H9 (cell line): Measurements from ENCODE around the gene NUDT16. TPM values are rescaled to one million over a fixed set of nuclear protein-coding genes. Genes with fewer than 3 reads are reported as not detected.

Experiments
- DNase-seq: peaks from one replicate; pipeline ENCODE4 v3.0.0-alpha.2; 2017
- H2AFZ ChIP-seq: one replicate; pipeline ENCODE4 v1.6.1; 2013; ENCODE audit warnings: mild to moderate bottlenecking, low read length, control low read depth, moderate library complexity
- H2AK5ac ChIP-seq: 2 replicates; pipeline ENCODE4 v1.6.1; 2013; ENCODE audit warnings: low read length, control low read depth, mixed read lengths; ENCODE audit not compliant: insufficient read length
- H2BK120ac ChIP-seq: one replicate; pipeline ENCODE4 v1.6.1; 2013; ENCODE audit warnings: low read depth, mild to moderate bottlenecking, low read length, control low read depth, inconsistent platforms; ENCODE audit not compliant: poor library complexity, severe bottlenecking
- H2BK12ac ChIP-seq: 2 replicates; pipeline ENCODE4 v1.6.1; 2013; ENCODE audit warnings: low read length, control low read depth, mixed read lengths, low read depth; ENCODE audit not compliant: insufficient read length
- H2BK15ac ChIP-seq: 2 replicates; pipeline ENCODE4 v1.6.1; 2013; ENCODE audit warnings: low read depth, low read length, control low read depth
- H2BK20ac ChIP-seq: one replicate; pipeline ENCODE4 v1.6.1; 2013; ENCODE audit warnings: low read depth, mild to moderate bottlenecking, low read length, control low read depth, inconsistent platforms; ENCODE audit not compliant: poor library complexity, severe bottlenecking
- H2BK5ac ChIP-seq: 2 replicates; pipeline ENCODE4 v1.6.1; 2013; ENCODE audit warnings: low read length, control low read depth, mixed read lengths; ENCODE audit not compliant: insufficient read length
- H3K14ac ChIP-seq: 2 replicates; pipeline ENCODE4 v1.6.1; 2013; ENCODE audit warnings: low read length, control low read depth; ENCODE audit not compliant: insufficient read depth
- H3K18ac ChIP-seq: 2 replicates; pipeline ENCODE4 v1.6.1; 2013; ENCODE audit warnings: low read depth, mild to moderate bottlenecking, mixed read lengths, low read length, control low read depth; ENCODE audit not compliant: insufficient read length
- H3K23ac ChIP-seq: 2 replicates; pipeline ENCODE4 v1.6.1; 2013; ENCODE audit warnings: low read length, control low read depth, mixed read lengths, low read depth; ENCODE audit not compliant: insufficient read length
- H3K23me2 ChIP-seq: 2 replicates; pipeline ENCODE4 v1.6.1; 2013; ENCODE audit warnings: low read depth, mild to moderate bottlenecking, mixed read lengths, low read length, control low read depth; ENCODE audit not compliant: insufficient read length, poor library complexity, severe bottlenecking
- H3K27ac ChIP-seq: 2 replicates; pipeline ENCODE4 v1.5.1; 2013; ENCODE audit warnings: low read length, control low read depth, mixed read lengths, low read depth; ENCODE audit not compliant: insufficient read length
- H3K27me3 ChIP-seq: 2 replicates; pipeline ENCODE4 v1.6.1; 2013; ENCODE audit warnings: low read length, control low read depth, inconsistent platforms; ENCODE audit not compliant: insufficient read depth
- H3K4ac ChIP-seq: 2 replicates; pipeline ENCODE4 v1.6.1; 2013; ENCODE audit warnings: low read depth, mild to moderate bottlenecking, control low read depth, inconsistent platforms, low read length, moderate library complexity
- H3K4me1 ChIP-seq: 2 replicates; pipeline ENCODE4 v1.6.1; 2013; ENCODE audit warnings: low read length, control low read depth, inconsistent platforms; ENCODE audit not compliant: insufficient read depth
- H3K4me2 ChIP-seq: 2 replicates; pipeline ENCODE4 v1.6.1; 2013; ENCODE audit warnings: low read length, control low read depth, mixed read lengths; ENCODE audit not compliant: insufficient read length, insufficient read depth
- H3K56ac ChIP-seq: 2 replicates; pipeline ENCODE4 v1.6.1; 2013; ENCODE audit warnings: low read depth, mild to moderate bottlenecking, mixed read lengths, low read length, control low read depth; ENCODE audit not compliant: insufficient read length
- H3K79me1 ChIP-seq: 2 replicates; pipeline ENCODE4 v1.6.1; 2013; ENCODE audit warnings: low read depth, mild to moderate bottlenecking, moderate library complexity, low read length, control low read depth, inconsistent platforms; ENCODE audit not compliant: insufficient read depth, poor library complexity, severe bottlenecking
- H3K79me2 ChIP-seq: 2 replicates; pipeline ENCODE4 v1.6.1; 2013; ENCODE audit warnings: low read length, control low read depth, inconsistent platforms; ENCODE audit not compliant: insufficient read depth
- H3K9ac ChIP-seq: 2 replicates; pipeline ENCODE4 v1.6.1; 2013; ENCODE audit warnings: low read length, control low read depth, mixed read lengths; ENCODE audit not compliant: insufficient read length; ENCODE audit errors: extremely low read depth
- H3K9me3 ChIP-seq: one replicate; pipeline ENCODE4 v1.6.1; 2013; ENCODE audit warnings: low read depth, low read length, inconsistent platforms; ENCODE audit not compliant: control insufficient read depth
- H3T11ph ChIP-seq: one replicate; pipeline ENCODE4 v1.6.1; 2013; ENCODE audit warnings: mild to moderate bottlenecking, low read length, control low read depth, inconsistent platforms
- H4K20me1 ChIP-seq: one replicate; pipeline ENCODE4 v1.6.1; 2013; ENCODE audit not compliant: control insufficient read depth, insufficient read length, insufficient read depth
- H4K5ac ChIP-seq: 2 replicates; pipeline ENCODE4 v1.6.1; 2013; ENCODE audit warnings: low read depth, mild to moderate bottlenecking, mixed read lengths, low read length, control low read depth; ENCODE audit not compliant: insufficient read length
- H4K8ac ChIP-seq: replicated peaks from 2 replicates; pipeline ENCODE4 v1.6.1; 2013; ENCODE audit warnings: low read length, control low read depth, mixed read lengths, low read depth; ENCODE audit not compliant: insufficient read length
- H4K91ac ChIP-seq: 2 replicates; pipeline ENCODE4 v1.6.1; 2013; ENCODE audit warnings: low read depth, mild to moderate bottlenecking, moderate library complexity, mixed read lengths, low read length, control low read depth; ENCODE audit not compliant: insufficient read length
- H3K27ac Mint-ChIP-seq, 3 experiments: 2 replicates in 2 of 3; 3 replicates in 1 of 3; pipeline ENCODE4 v1.8.0; 2020 to 2021; ENCODE audit warnings: mixed read lengths in 3 of 3, mild to moderate bottlenecking in 1 of 3, moderate library complexity in 1 of 3
- H3K27me3 Mint-ChIP-seq: 2 replicates; pipeline ENCODE4 v1.8.0; 2021; ENCODE audit warnings: low read depth, mild to moderate bottlenecking, moderate library complexity, mixed read lengths
- H3K36me3 Mint-ChIP-seq, 3 experiments: 2 replicates in 2 of 3; 3 replicates in 1 of 3; pipeline ENCODE4 v1.8.0; 2020 to 2021; ENCODE audit warnings: low read depth in 3 of 3, mixed read lengths in 3 of 3; ENCODE audit not compliant: insufficient read depth in 1 of 3
- H3K4me1 Mint-ChIP-seq, 2 experiments: 2 replicates each; pipeline ENCODE4 v1.8.0; 2020; ENCODE audit warnings: mixed read lengths in 2 of 2
- H3K4me3 Mint-ChIP-seq, 2 experiments: 2 replicates in 1 of 2; 3 replicates in 1 of 2; pipeline ENCODE4 v1.8.0; 2020 to 2021; ENCODE audit warnings: mild to moderate bottlenecking in 2 of 2, mixed read lengths in 2 of 2, moderate library complexity in 1 of 2
- H3K9me3 Mint-ChIP-seq, 2 experiments: 2 replicates in 1 of 2; 3 replicates in 1 of 2; pipeline ENCODE4 v1.8.0; 2020; ENCODE audit warnings: mild to moderate bottlenecking in 2 of 2, mixed read lengths in 2 of 2, moderate library complexity in 1 of 2
- CTCF ChIP-seq: fragments of 200-600 bp; sonication (generic); conservative IDR thresholded peaks from 3 replicates; pipeline ENCODE4 v1.8.0; 2021; ENCODE audit warnings: antibody characterized with exemption, mild to moderate bottlenecking
- WGBS: extraction: QIAGEN DNeasy Blood & Tissue Kit; methylation state at CpG from one replicate; pipeline ENCODE4 v1.1.7; 2013; ENCODE audit warnings: missing lambda C conversion rate, low lambda C conversion rate, mixed read lengths; ENCODE audit not compliant: insufficient read length; ENCODE audit errors: extremely low coverage; 5-methylcytosine and 5-hydroxymethylcytosine counted together
- total RNA-seq: library from RNA; stranded (reverse); gene quantifications from 2 replicates; pipeline ENCODE4 v1.2.1, GENCODE V29; 2021

NUDT16 gene
- total RNA-seq, 1 experiment from 2014 or later, result 18.2 TPM

- H3K14ac ChIP-seq, result no peak overlapping the region
- H3K23me2 ChIP-seq, result no peaks in the 10 kb centered on the region
- no peak overlapping the region for H2BK5ac ChIP-seq
- H3K4me1 ChIP-seq, result peaks cover 6% of the 10 kb centered on the region
- H2BK20ac ChIP-seq, result no peak overlapping the region
- no peaks in the 10 kb centered on the region for H3K9me3 Mint-ChIP-seq
- no CpG with 5 or more reads among the region's 2 CpGs for WGBS
- H3K56ac ChIP-seq, result no peak overlapping the region
- H4K20me1 ChIP-seq, result no peaks in the 10 kb centered on the region
- H4K8ac ChIP-seq, result no peak overlapping the region
- no peak overlapping the region for H4K5ac ChIP-seq
- H3K79me1 ChIP-seq, result no peaks in the 10 kb centered on the region
- no peak overlapping the region for H3K23ac ChIP-seq
- H3K4ac ChIP-seq, result no peak overlapping the region
- H4K91ac ChIP-seq, result no peak overlapping the region
- H3K18ac ChIP-seq, result no peak overlapping the region
- no peak overlapping the region for H2BK15ac ChIP-seq
- no peak overlapping the region for H3K9ac ChIP-seq
- no peak for TF ChIP-seq CTCF
- no peaks in the 10 kb centered on the region; the same call in 1 of the 2 replicates for H3K27me3 Mint-ChIP-seq
- no peak overlapping the region for H3K4me3 Mint-ChIP-seq
- no peaks in the 10 kb centered on the region for H3K27me3 ChIP-seq
- no peak overlapping the region for H3T11ph ChIP-seq
- H3K79me2 ChIP-seq, result no peaks in the 10 kb centered on the region
- H3K27ac Mint-ChIP-seq, result no peak overlapping the region
- no peak for DNase-seq
- no peak overlapping the region for H2BK120ac ChIP-seq
- H3K27ac ChIP-seq, result no peak overlapping the region
- H2BK12ac ChIP-seq, result no peak overlapping the region
- no peaks in the 10 kb centered on the region for H3K9me3 ChIP-seq
- no peak overlapping the region for H2AFZ ChIP-seq
- H3K4me2 ChIP-seq, result no peak overlapping the region
- no peak overlapping the region for H2AK5ac ChIP-seq
- peaks cover 3 to 6% of the 10 kb centered on the region in 2 experiments; a peak in 3 of 4 replicates for H3K4me1 Mint-ChIP-seq
- H3K36me3 Mint-ChIP-seq, result no peaks in the 10 kb centered on the region
These were observed 45.7 kb downstream of the NUDT16 start for GRCh38 chr3:131427226-131427625.
